Neural progenitor cell (in vitro differentiated cells): ENCODE data around the gene ARL15.

ENCODE experiments used
- EZH2 ChIP-seq: fragments of 200-600 bp; sonication (generic); IDR thresholded peaks from 2 replicates; pipeline ENCODE4 v1.6.1; 2017; ENCODE audit warnings: antibody characterized with exemption, mild to moderate bottlenecking, moderate library complexity
- TF ChIP-seq, protein P1 (sequence below): fragments of 200-600 bp; sonication (generic); IDR thresholded peaks from 2 replicates; pipeline ENCODE4 v1.5.1; 2017; ENCODE audit warnings: antibody characterized with exemption, mild to moderate bottlenecking

DNA sequence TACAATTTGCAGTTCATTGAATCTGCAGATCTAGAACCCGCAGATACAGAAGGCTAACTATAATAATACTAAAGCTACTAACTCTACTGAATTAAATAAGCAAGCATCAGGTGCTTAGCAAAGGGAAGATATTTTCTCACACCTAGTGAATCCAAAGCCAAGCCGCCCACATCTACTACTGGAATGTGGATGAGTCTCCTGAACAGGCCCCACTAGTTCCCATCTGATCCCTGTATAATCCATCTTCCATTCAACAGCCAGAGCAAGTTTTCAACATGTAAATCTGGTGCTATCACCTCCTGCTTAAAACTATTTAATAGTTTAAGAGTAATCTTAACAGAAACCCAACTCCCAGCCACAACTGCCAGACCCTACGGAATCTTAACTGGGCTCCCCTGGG, 18.9 kb downstream of the ARL15 start:
- TF ChIP-seq, protein P1, sequence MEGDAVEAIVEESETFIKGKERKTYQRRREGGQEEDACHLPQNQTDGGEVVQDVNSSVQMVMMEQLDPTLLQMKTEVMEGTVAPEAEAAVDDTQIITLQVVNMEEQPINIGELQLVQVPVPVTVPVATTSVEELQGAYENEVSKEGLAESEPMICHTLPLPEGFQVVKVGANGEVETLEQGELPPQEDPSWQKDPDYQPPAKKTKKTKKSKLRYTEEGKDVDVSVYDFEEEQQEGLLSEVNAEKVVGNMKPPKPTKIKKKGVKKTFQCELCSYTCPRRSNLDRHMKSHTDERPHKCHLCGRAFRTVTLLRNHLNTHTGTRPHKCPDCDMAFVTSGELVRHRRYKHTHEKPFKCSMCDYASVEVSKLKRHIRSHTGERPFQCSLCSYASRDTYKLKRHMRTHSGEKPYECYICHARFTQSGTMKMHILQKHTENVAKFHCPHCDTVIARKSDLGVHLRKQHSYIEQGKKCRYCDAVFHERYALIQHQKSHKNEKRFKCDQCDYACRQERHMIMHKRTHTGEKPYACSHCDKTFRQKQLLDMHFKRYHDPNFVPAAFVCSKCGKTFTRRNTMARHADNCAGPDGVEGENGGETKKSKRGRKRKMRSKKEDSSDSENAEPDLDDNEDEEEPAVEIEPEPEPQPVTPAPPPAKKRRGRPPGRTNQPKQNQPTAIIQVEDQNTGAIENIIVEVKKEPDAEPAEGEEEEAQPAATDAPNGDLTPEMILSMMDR, result no peak
- no peak for TF ChIP-seq EZH2
